Measurements from ENCODE around the gene OSBPL6.
"Not testable (repeated sequence)": the region's sequence is repeated elsewhere in the genome, so short reads cannot be mapped to it uniquely, and the experiment has no call there.

Gene OSBPL6

GRCh38 chr2:178315488-178315948, 121.2 kb downstream of the OSBPL6 start:
- no peak overlapping the region for H3K4me3 ChIP-seq (replicated peaks; ENCODE audit: low read depth, low read length)
- no peaks in the 10 kb centered on the region for H3K36me3 ChIP-seq (ENCODE audit: control insufficient read depth, insufficient read depth, low read length)
- no peaks in the 10 kb centered on the region for H3K27me3 ChIP-seq (replicated peaks; ENCODE audit: control insufficient read depth, insufficient read depth, low read length)
- no peak for DNase-seq (ENCODE audit: extremely low read depth, insufficient read length)
- no peak for TF ChIP-seq CTCF (IDR thresholded peaks at IDR 0.05; ENCODE audit: insufficient read depth, low read length, poor library complexity, severe bottlenecking)

GRCh38 chr2:178317811-178318210, 123.5 kb downstream of the OSBPL6 start:
- Histone ChIP-seq H3K27me3 (replicated peaks; ENCODE audit: control insufficient read depth, insufficient read depth, low read length) (no peaks in the 10 kb centered on the region), H3K4me3 (replicated peaks; ENCODE audit: low read depth, low read length) (no peak overlapping the region), H3K36me3 (ENCODE audit: control insufficient read depth, insufficient read depth, low read length) (no peaks in the 10 kb centered on the region)
- no peak for DNase-seq (ENCODE audit: extremely low read depth, insufficient read length)
- TF ChIP-seq CTCF (IDR thresholded peaks at IDR 0.05; ENCODE audit: insufficient read depth, low read length, poor library complexity, severe bottlenecking), result no peak

GRCh38 chr2:178320011-178320585, 125.8 kb downstream of the OSBPL6 start:
- DNase-seq (ENCODE audit: extremely low read depth, insufficient read length), result no peak
- no peak for TF ChIP-seq CTCF (IDR thresholded peaks at IDR 0.05; ENCODE audit: insufficient read depth, low read length, poor library complexity, severe bottlenecking)
- no peak overlapping the region for H3K4me3 ChIP-seq (replicated peaks; ENCODE audit: low read depth, low read length)
- H3K36me3 ChIP-seq (ENCODE audit: control insufficient read depth, insufficient read depth, low read length), result no peaks in the 10 kb centered on the region
- no peaks in the 10 kb centered on the region for H3K27me3 ChIP-seq (replicated peaks; ENCODE audit: control insufficient read depth, insufficient read depth, low read length)

GRCh38 chr2:178322068-178322467, 127.8 kb downstream of the OSBPL6 start:
- Histone ChIP-seq H3K27me3 (replicated peaks; ENCODE audit: control insufficient read depth, insufficient read depth, low read length) (no peaks in the 10 kb centered on the region), H3K36me3 (ENCODE audit: control insufficient read depth, insufficient read depth, low read length) (no peaks in the 10 kb centered on the region), H3K4me3 (replicated peaks; ENCODE audit: low read depth, low read length) (no peak overlapping the region)
- DNase-seq (ENCODE audit: extremely low read depth, insufficient read length), result no peak
- no peak for TF ChIP-seq CTCF (IDR thresholded peaks at IDR 0.05; ENCODE audit: insufficient read depth, low read length, poor library complexity, severe bottlenecking)

DNA sequence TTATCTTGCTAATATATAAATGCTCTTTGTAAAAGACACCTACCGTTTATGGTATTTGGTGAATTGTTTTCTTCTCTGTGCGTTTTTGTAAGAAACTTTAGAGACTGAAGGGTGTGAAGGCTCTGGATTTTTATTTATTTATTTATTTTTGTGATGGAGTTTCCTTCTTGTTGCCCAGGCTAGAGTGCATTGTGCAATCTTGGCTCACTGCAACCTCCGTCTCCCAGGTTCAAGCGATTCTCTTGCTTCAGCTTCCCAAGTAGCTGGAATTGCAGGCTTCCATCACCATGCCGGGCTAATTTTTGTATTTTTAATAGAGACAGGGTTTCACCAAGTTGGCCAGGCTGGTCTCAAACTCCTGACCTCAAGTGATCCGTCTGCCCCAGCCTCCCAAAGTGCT, 129.0 kb downstream of the OSBPL6 start:
- not testable (repeated sequence) for H3K4me3 ChIP-seq (replicated peaks; ENCODE audit: low read depth, low read length); H3K36me3 ChIP-seq (ENCODE audit: control insufficient read depth, insufficient read depth, low read length); H3K27me3 ChIP-seq (replicated peaks; ENCODE audit: control insufficient read depth, insufficient read depth, low read length); DNase-seq (ENCODE audit: extremely low read depth, insufficient read length)

DNA sequence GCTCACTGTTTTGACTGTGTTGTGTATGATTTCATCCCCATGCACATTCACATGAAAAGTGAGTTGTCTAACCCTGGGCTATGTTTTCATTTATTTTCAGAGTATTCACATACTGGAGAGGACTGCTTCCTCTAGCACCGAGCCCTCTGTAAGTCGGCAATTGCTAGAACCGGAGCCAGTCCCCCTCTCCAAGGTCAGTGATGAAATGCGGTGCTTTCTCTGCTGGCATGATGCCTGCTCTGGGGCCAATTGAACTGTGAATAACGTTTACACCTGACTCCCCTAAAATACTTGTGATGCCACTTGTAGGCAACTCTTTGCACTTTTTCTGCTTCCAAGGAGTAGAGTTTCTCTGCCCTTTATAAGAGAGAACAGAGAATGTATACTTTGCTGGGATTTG, 129.8 kb downstream of the OSBPL6 start:
- TF ChIP-seq CTCF (IDR thresholded peaks at IDR 0.05; ENCODE audit: insufficient read depth, low read length, poor library complexity, severe bottlenecking), result no peak
- H3K36me3 ChIP-seq (ENCODE audit: control insufficient read depth, insufficient read depth, low read length), result no peaks in the 10 kb centered on the region
- H3K27me3 ChIP-seq (replicated peaks; ENCODE audit: control insufficient read depth, insufficient read depth, low read length), result no peaks in the 10 kb centered on the region
- DNase-seq (ENCODE audit: extremely low read depth, insufficient read length), result no peak
- H3K4me3 ChIP-seq (replicated peaks; ENCODE audit: low read depth, low read length), result no peak overlapping the region

All from GM06990 (cell line).